Endothelial cell (in vitro differentiated cells): ENCODE measurements around the gene OMP. TPM values are rescaled to one million over a fixed set of nuclear protein-coding genes. Genes with fewer than 3 reads are reported as not detected.

Source experiments
- DNase-seq: peaks from one replicate; pipeline ENCODE4 v3.0.0; 2021; ENCODE audit warnings: low spot score
- H3K27ac Mint-ChIP-seq: one replicate; pipeline ENCODE4 v1.8.0; 2021; ENCODE audit warnings: mixed read lengths, inconsistent platforms; ENCODE audit not compliant: unreplicated experiment
- H3K27me3 Mint-ChIP-seq: one replicate; pipeline ENCODE4 v1.8.0; 2021; ENCODE audit warnings: mild to moderate bottlenecking, moderate library complexity, mixed read lengths, inconsistent platforms; ENCODE audit not compliant: unreplicated experiment
- H3K36me3 Mint-ChIP-seq: one replicate; pipeline ENCODE4 v1.8.0; 2021; ENCODE audit warnings: mild to moderate bottlenecking, low read depth, mixed read lengths, inconsistent platforms; ENCODE audit not compliant: unreplicated experiment
- H3K4me1 Mint-ChIP-seq: one replicate; pipeline ENCODE4 v1.8.0; 2021; ENCODE audit warnings: mild to moderate bottlenecking, mixed read lengths, inconsistent platforms; ENCODE audit not compliant: unreplicated experiment
- H3K4me3 Mint-ChIP-seq: one replicate; pipeline ENCODE4 v1.8.0; 2021; ENCODE audit warnings: mild to moderate bottlenecking, mixed read lengths, inconsistent platforms; ENCODE audit not compliant: unreplicated experiment
- H3K9me3 Mint-ChIP-seq: one replicate; pipeline ENCODE4 v1.8.0; 2021; ENCODE audit warnings: mixed read lengths, inconsistent platforms; ENCODE audit not compliant: unreplicated experiment
- long read RNA-seq: library from polyadenylated mRNA; unstranded; transcript quantifications from one replicate; pipeline ENCODE4 v2.0.0, GENCODE V29; 2020; ENCODE audit not compliant: unreplicated experiment
- total RNA-seq: library from RNA; stranded (reverse); fragmentation: NEBNext Ultra II Directional; extraction: Animal tissue kit (Norgen Biotek cat#: 25700); gene quantifications from one replicate; pipeline ENCODE4 v1.2.1, GENCODE V29; 2021; ENCODE audit not compliant: unreplicated experiment
- TF ChIP-seq, protein P1 (sequence below): fragments of 200-600 bp; sonication (generic); IDR thresholded peaks from one replicate; pipeline ENCODE4 v1.5.0; 2021; ENCODE audit warnings: antibody characterized with exemption; ENCODE audit not compliant: unreplicated experiment

OMP gene, protein sequence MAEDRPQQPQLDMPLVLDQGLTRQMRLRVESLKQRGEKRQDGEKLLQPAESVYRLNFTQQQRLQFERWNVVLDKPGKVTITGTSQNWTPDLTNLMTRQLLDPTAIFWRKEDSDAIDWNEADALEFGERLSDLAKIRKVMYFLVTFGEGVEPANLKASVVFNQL
- total RNA-seq, result not detected
- long read RNA-seq, result 0 reads

DNA sequence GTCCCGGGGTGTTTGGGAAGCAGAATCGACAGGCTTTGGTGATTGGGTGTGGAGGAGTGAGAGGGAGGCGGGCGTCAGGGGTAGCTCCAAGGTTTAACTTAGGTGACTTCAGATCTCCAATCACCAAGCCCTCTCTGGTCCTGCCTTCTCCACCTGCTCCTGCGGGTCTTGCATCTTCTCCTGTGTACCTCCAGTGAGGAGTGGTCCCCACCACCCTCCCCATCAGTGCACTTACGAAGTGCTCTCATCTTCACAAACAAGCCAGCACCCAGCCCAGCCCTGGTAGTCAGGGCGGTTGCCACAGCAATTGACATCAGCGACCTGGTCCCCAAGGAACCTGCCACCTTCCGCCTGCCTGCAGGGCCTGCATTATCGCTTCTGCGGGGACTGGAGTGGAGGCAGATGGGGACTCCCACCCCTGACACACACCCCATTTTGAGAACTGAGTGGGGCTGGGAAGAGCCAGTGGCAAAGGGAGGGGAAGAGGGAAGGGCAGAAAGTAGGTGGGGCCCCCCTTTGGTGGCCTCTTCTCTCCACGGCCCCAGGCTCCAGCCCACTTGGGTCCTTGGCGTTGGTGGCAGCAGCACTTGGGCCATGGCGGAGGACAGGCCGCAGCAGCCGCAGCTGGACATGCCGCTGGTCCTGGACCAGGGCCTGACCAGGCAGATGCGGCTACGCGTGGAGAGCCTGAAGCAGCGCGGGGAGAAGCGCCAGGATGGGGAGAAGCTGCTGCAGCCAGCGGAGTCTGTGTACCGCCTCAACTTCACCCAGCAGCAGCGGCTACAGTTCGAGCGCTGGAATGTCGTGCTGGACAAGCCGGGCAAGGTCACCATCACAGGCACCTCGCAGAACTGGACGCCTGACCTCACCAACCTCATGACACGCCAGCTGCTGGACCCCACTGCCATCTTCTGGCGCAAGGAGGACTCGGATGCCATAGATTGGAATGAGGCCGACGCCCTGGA lies at the start of gene OMP:
Gene OMP (plus strand): TSS at position 595 of the 965 bp plus-strand sequence. CDS start 0 bp downstream, at position 595.
- DNase-seq, result no peak
- Mint-ChIP-seq H3K27ac (no peak within 1 kb of the TSS), H3K36me3 (peaks cover 10% of the 10 kb centered on the region), H3K4me3 (peak within 1 kb of the TSS; percentile 59), H3K4me1 (no peaks in the 10 kb centered on the region), H3K9me3 (no peaks in the 10 kb centered on the region), H3K27me3 (peaks cover 18% of the 10 kb centered on the region)
- TF ChIP-seq, protein P1, sequence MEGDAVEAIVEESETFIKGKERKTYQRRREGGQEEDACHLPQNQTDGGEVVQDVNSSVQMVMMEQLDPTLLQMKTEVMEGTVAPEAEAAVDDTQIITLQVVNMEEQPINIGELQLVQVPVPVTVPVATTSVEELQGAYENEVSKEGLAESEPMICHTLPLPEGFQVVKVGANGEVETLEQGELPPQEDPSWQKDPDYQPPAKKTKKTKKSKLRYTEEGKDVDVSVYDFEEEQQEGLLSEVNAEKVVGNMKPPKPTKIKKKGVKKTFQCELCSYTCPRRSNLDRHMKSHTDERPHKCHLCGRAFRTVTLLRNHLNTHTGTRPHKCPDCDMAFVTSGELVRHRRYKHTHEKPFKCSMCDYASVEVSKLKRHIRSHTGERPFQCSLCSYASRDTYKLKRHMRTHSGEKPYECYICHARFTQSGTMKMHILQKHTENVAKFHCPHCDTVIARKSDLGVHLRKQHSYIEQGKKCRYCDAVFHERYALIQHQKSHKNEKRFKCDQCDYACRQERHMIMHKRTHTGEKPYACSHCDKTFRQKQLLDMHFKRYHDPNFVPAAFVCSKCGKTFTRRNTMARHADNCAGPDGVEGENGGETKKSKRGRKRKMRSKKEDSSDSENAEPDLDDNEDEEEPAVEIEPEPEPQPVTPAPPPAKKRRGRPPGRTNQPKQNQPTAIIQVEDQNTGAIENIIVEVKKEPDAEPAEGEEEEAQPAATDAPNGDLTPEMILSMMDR, result no peak

DNA sequence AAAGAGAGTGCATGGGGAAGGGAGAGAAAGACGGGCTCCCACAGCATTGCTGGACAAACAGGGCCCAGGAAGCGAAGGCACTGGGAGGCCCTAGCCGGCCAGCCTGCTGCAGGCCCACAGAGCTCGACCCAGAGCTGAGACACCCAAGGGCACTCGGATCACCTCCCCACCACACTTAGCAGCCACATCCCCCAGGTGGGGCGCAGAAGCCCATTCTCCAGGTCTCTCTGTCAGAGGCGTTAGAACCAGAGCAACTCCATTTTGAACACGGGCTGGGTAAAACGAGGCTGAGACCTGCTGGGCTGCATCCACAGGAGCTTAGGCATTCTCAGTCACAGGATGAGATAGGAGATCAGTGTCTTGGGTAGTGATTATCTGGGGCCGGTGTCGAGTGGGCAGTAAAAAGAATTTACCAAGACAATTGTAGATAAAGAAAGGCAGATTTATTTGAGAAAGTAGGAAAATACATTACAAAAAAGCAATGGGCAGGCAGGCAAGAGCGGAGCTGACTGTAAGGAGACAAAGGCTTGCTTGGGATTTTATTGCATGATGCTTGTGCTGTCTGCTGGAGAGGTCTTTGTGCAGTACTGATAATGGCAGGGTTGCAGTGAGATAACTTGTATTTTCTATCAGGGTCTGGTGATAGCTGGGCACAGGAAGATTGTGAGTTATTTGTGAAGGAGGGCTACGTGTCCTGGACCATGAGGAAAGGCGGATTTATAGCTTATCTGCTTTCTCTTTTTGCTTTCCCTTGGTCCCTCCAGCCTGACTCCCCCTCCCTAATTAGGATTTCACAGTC lies 49.2 kb upstream of the OMP start:
- Mint-ChIP-seq H3K9me3 (no peaks in the 10 kb centered on the region), H3K27ac (no peak overlapping the region), H3K36me3 (no peaks in the 10 kb centered on the region), H3K27me3 (peaks cover 6% of the 10 kb centered on the region), H3K4me3 (no peak overlapping the region), H3K4me1 (no peaks in the 10 kb centered on the region)
- TF ChIP-seq, protein P1, result no peak
- DNase-seq, result no peak

DNA sequence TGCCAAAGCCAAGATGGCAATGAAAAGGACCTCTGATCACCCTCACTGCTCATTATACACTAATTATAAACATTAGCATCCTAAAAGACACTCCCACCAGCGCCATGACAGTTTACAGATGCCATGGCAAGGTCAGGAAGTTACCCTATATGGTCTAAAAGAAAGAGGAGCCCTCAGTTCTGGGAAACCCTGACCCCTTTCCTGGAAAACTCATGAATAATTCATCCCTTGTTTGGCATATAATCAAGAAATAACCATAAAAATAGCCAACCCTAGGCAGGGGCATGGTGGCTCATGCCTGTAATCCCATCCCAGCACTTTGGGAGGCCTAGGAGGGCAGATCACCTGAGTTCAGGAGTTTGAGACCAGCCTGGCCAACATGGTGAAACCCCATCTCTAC lies 48.6 kb upstream of the OMP start:
- Mint-ChIP-seq H3K9me3 (no peaks in the 10 kb centered on the region), H3K36me3 (no peaks in the 10 kb centered on the region), H3K4me1 (no peaks in the 10 kb centered on the region), H3K27ac (no peak overlapping the region), H3K4me3 (no peak overlapping the region), H3K27me3 (peaks cover 9% of the 10 kb centered on the region)
- TF ChIP-seq, protein P1, result no peak
- DNase-seq, result no peak

DNA sequence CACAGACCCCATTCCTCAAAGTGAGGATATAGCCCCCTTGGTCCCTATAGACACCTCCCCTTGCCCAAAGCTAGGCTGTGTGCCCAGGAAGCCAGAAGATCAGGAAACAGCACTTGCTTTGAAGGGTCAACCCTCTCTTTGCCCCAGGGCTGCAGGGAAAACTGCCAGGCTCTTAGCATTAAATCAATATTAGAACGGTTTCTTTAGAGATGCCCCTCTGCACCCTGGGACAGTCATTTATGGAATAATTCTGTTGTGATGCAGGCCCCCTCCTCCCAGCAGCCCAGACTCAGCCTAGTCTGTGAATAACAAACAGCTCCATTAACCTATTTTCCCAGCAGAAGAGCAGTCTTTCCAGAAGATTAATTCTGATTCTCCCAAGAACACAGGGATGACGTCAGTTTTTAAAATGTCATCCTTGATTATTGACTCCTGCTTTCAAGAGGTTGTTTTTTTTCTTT lies 47.5 kb upstream of the OMP start:
- no peak for DNase-seq
- H3K4me3 Mint-ChIP-seq, result no peak overlapping the region
- no peak overlapping the region for H3K27ac Mint-ChIP-seq
- peaks cover 9% of the 10 kb centered on the region for H3K27me3 Mint-ChIP-seq
- TF ChIP-seq, protein P1, result no peak
- no peaks in the 10 kb centered on the region for H3K4me1 Mint-ChIP-seq
- no peaks in the 10 kb centered on the region for H3K36me3 Mint-ChIP-seq
- H3K9me3 Mint-ChIP-seq, result no peaks in the 10 kb centered on the region
